Gastrocnemius medialis (tissue), 4 donors: ENCODE results near the gene CLSTN3. TPM values are rescaled to one million over a fixed set of nuclear protein-coding genes. Genes with fewer than 3 reads are reported as not detected.
A peak's percentile ranks its signal among the peaks of the same experiment; 100 is the strongest.

Source experiments
- ATAC-seq, 2 donors: fragments of 150-250 bp; one replicate each; pipeline ENCODE4 v1.9.1; 2016
- DNase-seq, 2 donors: peaks; one replicate each; pipeline ENCODE4 v3.0.0-alpha.2; 2019
- H3K27ac ChIP-seq, 4 donors: fragments of 200-600 bp; sonication (generic); 1 replicate in 1 of 4; 2 replicates in 3 of 4; pipeline ENCODE4 v1.5.1; 2016 to 2018; ENCODE audit warnings: mild to moderate bottlenecking in 2 of 4, moderate library complexity in 1 of 4
- H3K27me3 ChIP-seq, 3 donors: fragments of 200-600 bp; sonication (generic) in 2 of 3; 1 replicate in 1 of 3; 2 replicates in 2 of 3; pipeline versions ENCODE4 v1.5.1 to v1.6.0; 2016 to 2019; ENCODE audit warnings: mild to moderate bottlenecking in 1 of 3, moderate library complexity in 1 of 3
- H3K36me3 ChIP-seq, 2 donors: fragments of 200-600 bp; sonication (generic) in 1 of 2; one replicate each; pipeline ENCODE4 v1.5.1; 2017 to 2018
- H3K4me1 ChIP-seq, 2 donors: fragments of 200-600 bp; sonication (generic) in 1 of 2; one replicate each; pipeline ENCODE4 v1.5.1; 2016 to 2017; ENCODE audit warnings: mild to moderate bottlenecking in 2 of 2
- H3K4me3 ChIP-seq, 4 donors: fragments of 200-600 bp; sonication (generic) in 3 of 4; 1 replicate in 1 of 4; 2 replicates in 3 of 4; pipeline ENCODE4 v1.5.1; 2016 to 2019; ENCODE audit warnings: mild to moderate bottlenecking in 2 of 4
- H3K9me3 ChIP-seq, 3 donors: fragments of 200-600 bp; sonication (generic) in 2 of 3; 1 replicate in 1 of 3; 2 replicates in 2 of 3; pipeline ENCODE4 v1.5.1; 2016 to 2019
- POLR2A ChIP-seq, 2 donors: fragments of 450-650 bp; IDR thresholded peaks; one replicate each; pipeline ENCODE4 v1.6.1; 2017; ENCODE audit warnings: antibody characterized with exemption in 2 of 2, mild to moderate bottlenecking in 2 of 2, moderate library complexity in 2 of 2
- in situ Hi-C, 4 donors: fragments of 200-750 bp; cut with MboI; loops; one replicate each; pipeline versions ENCODE4 v1.15.0 to v1.8.0; 2017; ENCODE audit warnings: low sequenced_read_pairs in 4 of 4
- intact Hi-C: fragments of 100-400 bp; cut with DNase I; formaldehyde crosslinking; loops from one replicate; pipeline ENCODE4 v1.15.1; 2023; ENCODE audit warnings: low total_unique reads
- total RNA-seq, 4 donors: library from RNA; depleted of rRNA; stranded (reverse); fragments of >200 nt; gene quantifications; one replicate each; pipeline versions ENCODE4 v1.1.0 to v1.2.3, GENCODE V29; 2016
- TF ChIP-seq, protein P1 (sequence below), 5 experiments: fragments of 450-650 bp in 3 of 5; fragments of 200-600 bp in 2 of 5; sonication (generic) in 2 of 5; IDR thresholded peaks in 4 of 5; conservative IDR thresholded peaks in 1 of 5; 1 replicate in 4 of 5; 2 replicates in 1 of 5; pipeline ENCODE4 v1.5.1; 2016 to 2019; ENCODE audit warnings: antibody characterized with exemption in 5 of 5, mild to moderate bottlenecking in 3 of 5, moderate library complexity in 3 of 5

CLSTN3 gene
- total RNA-seq, 4 donors from 2014 or later: 1.2 to 3.5 (median 2.4) TPM

DNA sequence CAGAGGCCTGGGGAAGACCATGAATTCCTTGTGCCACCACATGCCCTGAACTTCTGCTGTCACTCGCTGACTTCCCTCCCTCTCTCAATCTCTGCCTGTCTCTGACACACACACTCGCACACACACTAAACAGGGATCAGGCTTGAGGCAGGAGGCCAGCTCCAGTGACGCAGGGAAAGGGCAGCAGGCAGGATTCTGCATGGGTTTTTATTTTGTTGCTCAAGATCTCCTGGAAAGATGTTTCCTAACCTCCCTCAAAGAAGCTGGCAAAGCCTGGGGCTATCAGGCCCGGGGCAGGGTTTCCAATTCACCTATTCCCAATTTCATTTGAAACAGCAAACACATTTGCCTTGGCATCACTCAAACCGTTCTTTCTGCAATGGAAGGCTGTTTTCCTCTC is 31.6 kb downstream of the CLSTN3 start:
- Histone ChIP-seq H3K4me1 (no peaks in the 10 kb centered on the region), H3K9me3 (no peaks in the 10 kb centered on the region), H3K27ac (no peak overlapping the region), H3K36me3 (no peaks in the 10 kb centered on the region), H3K4me3 (no peak overlapping the region), H3K27me3 (peaks cover 2 to 13% (median 6%) of the 10 kb centered on the region in 3 donors)
- no peak for TF ChIP-seq POLR2A (IDR thresholded peaks at IDR 0.05)
- TF ChIP-seq, protein P1, sequence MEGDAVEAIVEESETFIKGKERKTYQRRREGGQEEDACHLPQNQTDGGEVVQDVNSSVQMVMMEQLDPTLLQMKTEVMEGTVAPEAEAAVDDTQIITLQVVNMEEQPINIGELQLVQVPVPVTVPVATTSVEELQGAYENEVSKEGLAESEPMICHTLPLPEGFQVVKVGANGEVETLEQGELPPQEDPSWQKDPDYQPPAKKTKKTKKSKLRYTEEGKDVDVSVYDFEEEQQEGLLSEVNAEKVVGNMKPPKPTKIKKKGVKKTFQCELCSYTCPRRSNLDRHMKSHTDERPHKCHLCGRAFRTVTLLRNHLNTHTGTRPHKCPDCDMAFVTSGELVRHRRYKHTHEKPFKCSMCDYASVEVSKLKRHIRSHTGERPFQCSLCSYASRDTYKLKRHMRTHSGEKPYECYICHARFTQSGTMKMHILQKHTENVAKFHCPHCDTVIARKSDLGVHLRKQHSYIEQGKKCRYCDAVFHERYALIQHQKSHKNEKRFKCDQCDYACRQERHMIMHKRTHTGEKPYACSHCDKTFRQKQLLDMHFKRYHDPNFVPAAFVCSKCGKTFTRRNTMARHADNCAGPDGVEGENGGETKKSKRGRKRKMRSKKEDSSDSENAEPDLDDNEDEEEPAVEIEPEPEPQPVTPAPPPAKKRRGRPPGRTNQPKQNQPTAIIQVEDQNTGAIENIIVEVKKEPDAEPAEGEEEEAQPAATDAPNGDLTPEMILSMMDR (IDR thresholded peaks at IDR 0.05 in 4 of 5, conservative IDR thresholded peaks at IDR 0.05 in 1 of 5): no peak
- intact Hi-C loops: no loop called here
- in situ Hi-C loops: no loop called here
- no peak for DNase-seq
- no peak for ATAC-seq

DNA sequence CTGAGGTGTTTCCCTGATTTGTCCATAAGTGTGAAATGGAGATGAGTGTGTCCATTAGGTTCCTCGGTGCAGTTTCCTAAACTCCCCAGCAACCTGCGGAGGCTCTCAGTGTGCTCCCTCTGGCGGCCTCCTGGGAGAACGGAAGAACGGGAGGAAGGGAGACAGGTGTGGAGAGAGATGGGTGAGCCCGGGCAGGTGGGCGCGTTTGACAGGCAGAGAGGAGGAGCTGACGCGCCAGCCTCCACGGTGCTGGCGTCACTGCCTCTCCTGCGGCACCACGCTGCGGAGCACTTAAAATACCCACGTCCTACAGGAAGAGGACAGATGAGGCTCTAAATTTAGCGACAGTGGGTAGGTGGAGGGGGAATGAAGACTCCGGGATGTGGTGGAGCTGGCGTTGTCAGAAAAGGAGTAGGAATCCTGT is 32.5 kb downstream of the CLSTN3 start:
- DNase-seq: no peak

DNA sequence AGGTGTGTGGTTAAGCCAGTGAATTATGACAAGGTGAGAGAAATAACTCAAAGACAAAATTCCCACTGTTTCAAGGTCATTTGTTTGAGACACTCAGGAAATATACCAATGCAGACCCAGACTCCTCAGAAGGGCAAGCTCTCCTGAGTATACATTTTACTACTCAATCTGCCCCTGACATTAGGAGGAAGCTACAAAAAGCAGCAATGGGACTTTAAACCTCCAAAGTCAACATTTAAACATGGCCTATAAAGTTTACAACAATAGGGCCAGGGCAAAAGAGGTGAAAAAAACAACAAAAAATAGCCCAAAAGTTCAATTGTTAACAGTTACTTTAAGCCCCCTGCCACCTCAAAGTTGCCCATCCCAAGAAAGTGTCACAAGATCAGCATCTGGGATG is 39.8 kb downstream of the CLSTN3 start:
- peaks cover 0 to 12% (median 0%) of the 10 kb centered on the region in 3 donors for H3K27me3 ChIP-seq
- ATAC-seq: no peak
- no peak overlapping the region for H3K4me3 ChIP-seq
- no peaks in the 10 kb centered on the region for H3K9me3 ChIP-seq
- intact Hi-C loops (no loop called here), in situ Hi-C loops (no loop called here)
- H3K36me3 ChIP-seq: no peaks in the 10 kb centered on the region
- no peak for DNase-seq
- TF ChIP-seq, protein P1 (IDR thresholded peaks at IDR 0.05 in 4 of 5, conservative IDR thresholded peaks at IDR 0.05 in 1 of 5): no peak
- TF ChIP-seq POLR2A (IDR thresholded peaks at IDR 0.05): no peak
- no peaks in the 10 kb centered on the region for H3K4me1 ChIP-seq
- no peak overlapping the region for H3K27ac ChIP-seq

More for the DNA sequence above, 32.5 kb downstream of the CLSTN3 start:
- Histone ChIP-seq H3K27me3 (peaks cover 2 to 13% (median 6%) of the 10 kb centered on the region in 3 donors), H3K4me1 (no peaks in the 10 kb centered on the region), H3K36me3 (no peaks in the 10 kb centered on the region), H3K9me3 (no peaks in the 10 kb centered on the region), H3K4me3 (no peak overlapping the region), H3K27ac (no peak overlapping the region)
- TF ChIP-seq POLR2A (IDR thresholded peaks at IDR 0.05): no peak
- TF ChIP-seq, protein P1 (IDR thresholded peaks at IDR 0.05 in 4 of 5, conservative IDR thresholded peaks at IDR 0.05 in 1 of 5): peak in 3 of 5 experiments; percentile 3 to 49 (median 21)
- intact Hi-C loops (no loop called here), in situ Hi-C loops (no loop called here)
- peak in 1 of 2 donors; percentile 72 for ATAC-seq

DNA sequence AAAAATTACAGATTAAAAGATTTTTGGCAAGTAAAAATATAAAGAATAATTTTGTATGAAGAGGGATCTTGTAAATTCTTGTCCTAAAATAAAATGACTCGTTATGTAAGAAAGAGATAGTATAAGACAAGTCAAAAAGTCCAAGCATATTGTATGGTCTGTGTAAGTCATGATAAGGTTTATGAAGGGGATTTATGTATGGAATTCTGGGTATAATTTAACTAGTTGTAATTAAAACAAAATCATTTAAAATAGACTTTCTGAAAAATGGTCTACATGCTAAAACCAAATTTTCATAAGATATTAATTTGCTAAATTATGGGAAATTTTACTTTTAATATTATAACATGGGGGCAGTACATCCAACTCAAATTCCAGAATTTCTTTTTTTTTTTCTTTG is 41.7 kb downstream of the CLSTN3 start:
- no peak for TF ChIP-seq POLR2A (IDR thresholded peaks at IDR 0.05)
- TF ChIP-seq, protein P1 (IDR thresholded peaks at IDR 0.05 in 4 of 5, conservative IDR thresholded peaks at IDR 0.05 in 1 of 5): no peak
- intact Hi-C loops: no loop called here

DNA sequence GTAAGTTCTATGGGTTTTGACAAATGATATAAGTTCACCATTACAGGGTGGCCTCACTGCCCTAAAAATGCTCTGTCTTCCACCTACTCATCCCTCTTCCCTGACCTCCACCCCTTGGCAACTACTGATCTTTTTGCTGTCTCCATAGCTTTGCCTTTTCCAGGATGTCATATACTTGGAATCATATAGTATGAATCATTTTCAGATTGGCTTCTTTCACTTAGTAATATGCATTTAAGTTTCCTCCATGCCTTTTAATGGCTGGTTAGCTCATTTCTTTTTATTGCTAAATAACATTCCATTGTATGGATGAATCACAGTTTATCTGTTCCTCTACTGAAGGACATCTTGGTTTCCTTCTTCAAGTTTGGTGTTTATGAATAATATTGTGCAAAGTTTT is 45.3 kb downstream of the CLSTN3 start:
- intact Hi-C loops: no loop called here
- H3K27me3 ChIP-seq: peaks cover 0 to 11% (median 9%) of the 10 kb centered on the region in 3 donors
- in situ Hi-C loops: loop anchor here in 2 of 4 donors (25.0 kb wide), 1 partner anchor 862 kb away; the partner anchor contains the start of gene FOXJ2 (in 2 of the 2)
- H3K9me3 ChIP-seq: no peaks in the 10 kb centered on the region
- TF ChIP-seq, protein P1 (IDR thresholded peaks at IDR 0.05 in 4 of 5, conservative IDR thresholded peaks at IDR 0.05 in 1 of 5): no peak
- TF ChIP-seq POLR2A (IDR thresholded peaks at IDR 0.05): no peak
- H3K4me3 ChIP-seq: no peak overlapping the region
- no peak overlapping the region for H3K27ac ChIP-seq
- H3K36me3 ChIP-seq: no peaks in the 10 kb centered on the region
- no peaks in the 10 kb centered on the region for H3K4me1 ChIP-seq
- ATAC-seq (no peak), DNase-seq (no peak)

More for the DNA sequence above, 41.7 kb downstream of the CLSTN3 start:
- Histone ChIP-seq H3K36me3 (no peaks in the 10 kb centered on the region), H3K4me3 (no peak overlapping the region), H3K27ac (no peak overlapping the region), H3K4me1 (no peaks in the 10 kb centered on the region), H3K27me3 (peaks cover 0 to 16% (median under 1%) of the 10 kb centered on the region in 3 donors), H3K9me3 (no peaks in the 10 kb centered on the region)
- ATAC-seq (no peak), DNase-seq (no peak)
- in situ Hi-C loops: no loop called here
